ENCODE measurements around the gene PTGES3L. TPM values are rescaled to one million over a fixed set of nuclear protein-coding genes. Genes with fewer than 3 reads are reported as not detected.
A peak's percentile ranks its signal among the peaks of the same experiment; 100 is the strongest.

PTGES3L gene
- total and polyA plus RNA-seq, 4 donors: 0.08 to 0.19 (median 0.13) TPM; not detected in 1

- TF ChIP-seq REST (IDR thresholded peaks at IDR 0.05) (no peak), ATF3 (IDR thresholded peaks at IDR 0.05) (no peak), SP1 (IDR thresholded peaks at IDR 0.05) (no peak)
These were observed 33.1 kb downstream of the PTGES3L start (continued) for GRCh38 chr17:42946812-42947211.

GRCh38 chr17:42944211-42944610, 35.7 kb downstream of the PTGES3L start:
- TF ChIP-seq CTCF (IDR thresholded peaks at IDR 0.05; ENCODE audit: low read depth, low read length, missing input control): no peak
- TF ChIP-seq YY1 (IDR thresholded peaks at IDR 0.05): no peak
- TF ChIP-seq RXRA (IDR thresholded peaks at IDR 0.05): no peak
- no peak for TF ChIP-seq ZBTB33 (IDR thresholded peaks at IDR 0.05)
- no peak for TF ChIP-seq HNF4A (conservative IDR thresholded peaks at IDR 0.05)
- H3K27me3 ChIP-seq (ENCODE audit: control insufficient read depth in 4 of 4, insufficient read depth in 4 of 4, low read length in 3 of 4): no peaks in the 10 kb centered on the region
- no peak overlapping the region for H3K4me3 ChIP-seq (ENCODE audit: low read depth in 1 of 3, low read length in 3 of 3)
- no peak overlapping the region for H3K9ac ChIP-seq (ENCODE audit: low read depth in 1 of 2, low read length in 2 of 2)
- WGBS: 53% methylated on average over 3 of the region's 3 CpGs
- no peaks in the 10 kb centered on the region for H3K9me3 ChIP-seq (ENCODE audit: control insufficient read depth in 4 of 4, low read length in 3 of 4)
- H3K36me3 ChIP-seq (ENCODE audit: control insufficient read depth in 4 of 4, insufficient read depth in 3 of 4, low read depth in 1 of 4, low read length in 3 of 4): peaks cover 0 to 4% (median 2%) of the 10 kb centered on the region in 4 donors
- H3K4me1 ChIP-seq (ENCODE audit: control insufficient read depth in 4 of 4, insufficient read depth in 4 of 4, low read length in 3 of 4): no peaks in the 10 kb centered on the region
- no peak overlapping the region for H3K27ac ChIP-seq (ENCODE audit: low read depth in 1 of 2, low read length in 2 of 2)
- DNase-seq (ENCODE audit: low spot score): no peak

- no peaks in the 10 kb centered on the region for H3K27me3 ChIP-seq (ENCODE audit: control insufficient read depth in 4 of 4, insufficient read depth in 4 of 4, low read length in 3 of 4)
- H3K4me1 ChIP-seq (ENCODE audit: control insufficient read depth in 4 of 4, insufficient read depth in 4 of 4, low read length in 3 of 4): no peaks in the 10 kb centered on the region
- no peak overlapping the region for H3K4me3 ChIP-seq (ENCODE audit: low read depth in 1 of 3, low read length in 3 of 3)
- WGBS: 41% methylated on average over 9 of the region's 9 CpGs
- H3K9ac ChIP-seq (ENCODE audit: low read depth in 1 of 2, low read length in 2 of 2): no peak overlapping the region
- no peaks in the 10 kb centered on the region for H3K36me3 ChIP-seq (ENCODE audit: control insufficient read depth in 4 of 4, insufficient read depth in 3 of 4, low read depth in 1 of 4, low read length in 3 of 4)
- DNase-seq (ENCODE audit: low spot score): no peak
- TF ChIP-seq RAD21 (IDR thresholded peaks at IDR 0.05): peak; percentile 91 to 92
- TF ChIP-seq CTCF (IDR thresholded peaks at IDR 0.05; ENCODE audit: low read depth, low read length, missing input control): peak; percentile 66
- TF ChIP-seq EGR1 (IDR thresholded peaks at IDR 0.05; ENCODE audit: low read depth in 2 of 2): no peak
- TF ChIP-seq ZBTB33 (IDR thresholded peaks at IDR 0.05): no peak
- H3K27ac ChIP-seq (ENCODE audit: low read depth in 1 of 2, low read length in 2 of 2): no peak overlapping the region
- no peaks in the 10 kb centered on the region for H3K9me3 ChIP-seq (ENCODE audit: control insufficient read depth in 4 of 4, low read length in 3 of 4)
These were observed 41.9 kb downstream of the PTGES3L start for GRCh38 chr17:42937712-42938596.

All from liver (tissue), 9 donors.